Activated naive CD4-positive, alpha-beta T cell (primary cell): Measurements from ENCODE around the gene DDX42.
"Not testable (repeated sequence)": the region's sequence is repeated elsewhere in the genome, so short reads cannot be mapped to it uniquely, and the experiment has no call there.

Experiments used
- DNase-seq, 4 experiments: peaks; one replicate each; lab custom pipeline; 2025; lab: John Stamatoyannopoulos, UW

Gene DDX42

GRCh38 chr17:63840591-63841349 lies 66.8 kb downstream of the DDX42 start:
- DNase-seq, result no peak

GRCh38 chr17:63841350-63842172 lies 67.6 kb downstream of the DDX42 start:
- no peak for DNase-seq

DNA sequence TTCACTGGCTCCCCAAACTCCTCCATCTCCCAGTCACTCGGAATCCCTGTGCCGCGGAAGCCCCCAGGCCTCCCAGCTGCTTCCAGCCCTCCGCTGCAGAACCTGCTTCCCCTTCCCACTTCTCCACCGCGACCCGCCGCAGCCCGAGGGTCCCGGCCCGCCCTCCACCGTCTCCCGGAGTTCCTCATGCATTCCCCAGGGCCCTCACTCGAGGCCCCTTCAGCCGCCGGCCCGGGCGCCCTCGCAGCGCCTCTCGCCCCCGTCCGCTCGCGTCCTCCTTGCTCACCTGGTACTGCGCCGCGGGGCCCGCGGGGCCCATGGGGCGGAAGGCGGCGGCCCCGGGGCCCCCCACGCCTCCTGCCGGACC lies 68.2 kb downstream of the DDX42 start:
- DNase-seq, result no peak

DNA sequence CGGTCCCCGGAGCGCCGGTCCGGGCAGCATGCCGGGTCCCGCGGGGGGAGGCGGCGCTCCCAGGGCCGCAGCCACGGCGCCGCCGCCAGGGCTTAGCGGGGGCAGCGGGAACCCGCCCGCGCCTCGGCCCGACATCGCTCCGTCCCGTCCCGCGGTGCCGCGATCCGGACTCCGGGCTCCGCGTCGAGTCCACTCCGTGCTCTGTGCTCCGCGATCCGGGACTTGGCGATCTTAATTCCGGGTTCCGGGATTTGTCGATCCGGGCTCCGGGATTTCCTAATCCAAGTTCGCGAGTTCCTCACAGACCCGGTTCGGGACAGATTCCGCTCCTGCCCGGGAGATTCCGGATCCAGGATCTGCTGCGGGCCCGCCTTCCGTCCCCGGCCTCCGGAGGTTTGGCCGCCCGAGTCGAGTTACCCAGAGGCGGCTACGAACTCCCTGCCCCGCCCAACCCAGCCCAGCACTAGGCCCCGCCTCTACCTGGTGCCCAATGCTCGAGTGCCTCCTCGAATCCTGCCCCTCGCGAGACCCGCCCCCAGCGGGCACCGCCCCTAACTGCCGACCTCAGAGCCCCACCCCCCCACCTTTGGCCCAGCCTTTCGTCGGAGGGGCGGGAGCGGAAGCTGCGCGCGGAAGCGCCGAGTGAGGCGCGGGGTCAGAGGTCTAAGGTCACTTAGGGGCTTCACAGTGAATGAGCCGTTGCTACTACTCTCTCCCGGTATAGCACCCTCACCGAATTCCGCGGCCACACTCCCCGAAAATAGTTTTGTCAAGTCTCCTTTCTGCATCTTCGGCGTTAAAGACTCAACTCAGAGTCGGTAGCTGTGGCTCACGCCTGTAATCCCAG lies 68.8 kb downstream of the DDX42 start, which contains the start of gene SMARCD2:
SMARCD2 (minus strand) TSS at position 146 of the 847 bp plus-strand sequence; CDS start at position 135, 11 bp downstream.
- DNase-seq, result peak; percentile 95 to 99 (median 96)

DNA sequence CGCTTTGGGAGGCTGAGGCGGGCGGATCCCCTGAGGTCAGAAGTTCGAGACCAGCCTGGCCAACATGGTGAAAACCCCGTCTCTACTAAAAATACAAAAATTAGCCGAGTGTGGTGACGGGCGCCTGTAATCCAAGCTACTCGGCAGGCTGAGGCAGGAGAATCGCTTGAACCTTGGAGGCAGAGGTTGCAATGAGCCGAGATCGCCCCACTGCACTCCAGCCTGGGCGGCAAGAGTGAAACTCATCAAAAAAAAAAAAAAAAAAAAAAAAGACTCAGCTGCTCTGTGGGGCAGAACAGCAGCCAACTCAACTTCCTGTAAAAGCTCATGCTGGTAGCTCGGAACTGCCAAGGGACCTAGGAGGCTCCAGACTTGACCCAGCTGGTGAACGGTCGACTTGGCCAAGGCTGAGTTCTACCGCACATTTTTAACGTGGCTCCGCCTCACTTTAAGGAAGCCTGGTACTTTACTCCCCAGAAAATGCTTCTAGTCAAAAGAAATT lies 69.5 kb downstream of the DDX42 start:
- peak in 1 of 4 experiments; percentile 29 for DNase-seq

DNA sequence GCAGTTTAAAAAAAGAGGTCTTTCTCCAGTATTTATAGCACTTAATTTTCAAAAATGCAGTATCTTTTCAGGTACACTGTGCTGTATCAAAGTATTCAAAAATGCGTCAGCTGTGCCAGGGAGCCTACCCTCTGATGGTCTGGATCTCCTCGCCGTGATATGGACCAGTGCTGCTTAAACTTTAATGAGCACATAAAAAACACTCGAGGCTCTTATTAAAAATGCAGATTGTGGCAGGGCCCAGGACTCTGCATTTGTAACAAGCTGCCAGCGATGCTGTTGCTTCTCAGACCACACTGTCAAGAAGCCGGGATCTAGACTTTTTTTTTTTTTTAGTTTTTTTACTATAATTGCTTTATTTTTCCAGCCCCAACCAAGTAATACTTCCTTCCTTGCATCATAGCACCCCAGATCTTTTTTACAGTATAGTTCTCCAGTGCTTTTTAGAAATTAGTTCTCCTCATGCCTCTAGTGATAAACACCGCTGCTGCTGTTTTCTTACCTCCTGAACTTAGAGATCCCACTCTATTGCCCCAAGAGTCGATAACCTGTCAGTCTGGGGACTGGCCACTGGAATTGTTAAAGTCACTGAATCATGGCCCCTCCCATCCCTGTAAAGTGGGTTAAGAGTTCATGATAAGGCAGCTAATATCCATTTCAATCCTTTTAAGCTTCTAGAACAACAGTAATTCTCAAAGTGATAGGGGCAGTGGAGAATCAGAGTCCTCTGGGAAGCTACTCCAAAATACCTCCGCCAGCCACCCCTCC lies 70.1 kb downstream of the DDX42 start:
- no peak for DNase-seq

GRCh38 chr17:63845509-63845908 lies 71.5 kb downstream of the DDX42 start:
- no peak for DNase-seq

DNA sequence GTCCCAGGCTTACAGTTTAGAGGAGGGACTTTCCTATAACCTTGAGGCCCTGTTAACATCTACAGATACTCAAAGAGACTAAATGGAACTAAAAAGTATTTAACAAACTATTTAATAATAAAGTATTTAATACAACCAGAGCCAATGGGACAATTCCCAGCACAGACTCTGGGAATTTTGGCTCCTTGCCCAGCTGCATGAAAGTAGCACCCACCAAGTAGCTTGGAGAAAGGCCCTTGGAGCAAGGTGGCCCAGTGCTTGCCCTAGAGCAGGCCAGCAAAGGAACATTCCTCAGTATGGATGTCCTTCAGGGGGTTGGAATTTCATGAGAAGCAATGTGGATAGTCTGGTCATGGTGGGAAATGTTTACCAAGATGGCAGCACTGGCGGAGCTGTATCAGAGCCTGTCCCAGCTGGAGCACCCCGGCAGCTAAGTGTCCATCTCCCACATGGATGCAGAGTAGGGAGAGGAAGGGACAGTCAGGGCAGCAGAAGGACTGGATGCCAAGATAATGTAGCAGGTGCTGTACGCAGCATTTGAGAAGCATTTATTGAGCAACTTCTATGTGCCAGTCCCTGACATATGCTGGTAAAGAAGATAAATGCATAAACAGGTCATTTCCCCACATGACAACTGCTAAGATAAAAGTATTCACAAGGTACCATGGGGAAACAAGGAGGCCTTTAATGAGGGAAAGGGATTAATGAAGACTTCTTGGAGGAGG lies 73.7 kb downstream of the DDX42 start:
- DNase-seq, result no peak

DNA sequence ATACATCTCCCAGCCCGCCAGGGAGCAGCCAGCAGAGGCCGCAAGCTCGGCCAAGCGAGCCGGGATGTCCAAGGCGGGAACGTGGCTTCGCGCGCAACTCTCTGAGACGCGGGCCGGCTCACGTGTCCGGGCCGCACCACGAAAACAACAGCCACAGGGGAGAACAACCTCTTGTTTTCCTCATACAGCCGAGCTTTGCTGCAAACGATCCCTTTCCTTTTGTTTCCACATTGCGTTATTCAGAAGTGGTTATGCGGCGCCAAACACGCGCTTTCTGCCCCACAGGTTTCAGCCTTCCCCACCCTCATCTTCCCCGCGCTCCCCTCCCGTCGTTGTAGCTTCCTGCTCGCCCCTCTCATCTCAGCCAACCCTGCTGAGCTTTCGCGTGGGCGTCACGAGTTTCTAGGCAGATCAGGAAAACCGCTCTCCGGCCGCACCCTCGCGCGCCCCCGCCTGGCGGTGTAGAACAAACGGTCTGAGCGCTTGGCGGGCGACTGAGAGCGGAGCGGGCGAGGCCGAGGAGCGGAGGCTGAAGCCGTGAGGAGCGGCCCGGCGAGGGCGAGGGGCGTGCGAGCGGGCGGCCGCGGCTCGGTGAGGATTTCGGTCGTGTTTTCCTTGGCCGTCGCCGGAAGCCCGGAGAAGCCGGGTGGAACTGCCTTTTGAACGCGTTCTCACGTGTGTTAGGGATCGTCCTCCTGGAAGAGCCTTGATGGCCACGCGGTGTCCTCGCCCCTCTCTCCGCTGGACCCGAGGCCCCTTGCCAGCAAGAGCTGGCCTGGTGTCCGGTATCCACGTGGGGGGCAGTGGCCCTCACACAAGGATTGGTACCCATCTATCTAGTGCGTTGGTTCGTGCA lies 75.1 kb downstream of the DDX42 start:
- peak; percentile 92 to 94 (median 92) for DNase-seq

- no peak for DNase-seq
Measured at GRCh38 chr17:63850401-63850800, 76.4 kb downstream of the DDX42 start.

DNA sequence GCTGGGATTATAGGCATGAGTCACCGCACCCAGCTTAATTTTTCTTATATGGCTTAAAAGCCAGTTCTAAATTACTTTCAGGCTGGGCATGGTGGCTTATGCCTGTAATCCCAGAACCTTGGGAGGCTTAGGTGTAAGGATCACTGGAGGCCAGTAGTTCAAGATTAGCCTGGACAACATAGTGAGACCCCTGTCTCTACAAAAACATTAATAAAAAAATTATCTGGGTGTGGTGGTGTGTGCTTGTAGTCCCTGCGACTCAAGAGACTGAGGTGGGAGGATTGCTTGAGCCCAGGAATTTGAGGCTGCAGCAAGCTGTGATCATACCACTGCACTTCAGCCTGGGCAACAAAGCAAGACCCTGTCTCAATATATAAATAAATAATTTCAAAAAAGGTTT lies 79.3 kb downstream of the DDX42 start:
- DNase-seq, result no peak

- DNase-seq, result no peak
Measured at GRCh38 chr17:63854709-63855108, 80.7 kb downstream of the DDX42 start.

DNA sequence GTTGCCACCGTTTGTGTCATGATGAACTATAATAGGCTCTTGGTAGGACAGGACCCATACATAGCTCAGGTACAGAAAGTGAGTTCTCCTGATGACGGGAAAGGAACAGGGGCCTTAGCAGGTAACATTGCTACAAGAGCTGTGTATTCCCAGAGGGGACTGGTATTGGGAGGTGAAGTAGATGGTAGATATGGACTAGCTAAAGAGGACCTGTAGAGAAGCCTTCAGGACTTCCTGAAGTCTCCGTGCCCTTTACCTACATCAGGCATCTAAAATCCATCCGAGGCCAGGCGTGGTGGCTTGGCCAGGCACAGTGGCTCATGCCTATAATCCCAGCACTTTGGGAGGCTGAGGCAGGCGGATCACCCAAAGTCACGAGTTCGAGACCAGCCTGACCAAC lies 81.2 kb downstream of the DDX42 start:
- DNase-seq, result no peak

- not testable (repeated sequence) for DNase-seq
Measured at GRCh38 chr17:63856425-63856824, 82.5 kb downstream of the DDX42 start.

DNA sequence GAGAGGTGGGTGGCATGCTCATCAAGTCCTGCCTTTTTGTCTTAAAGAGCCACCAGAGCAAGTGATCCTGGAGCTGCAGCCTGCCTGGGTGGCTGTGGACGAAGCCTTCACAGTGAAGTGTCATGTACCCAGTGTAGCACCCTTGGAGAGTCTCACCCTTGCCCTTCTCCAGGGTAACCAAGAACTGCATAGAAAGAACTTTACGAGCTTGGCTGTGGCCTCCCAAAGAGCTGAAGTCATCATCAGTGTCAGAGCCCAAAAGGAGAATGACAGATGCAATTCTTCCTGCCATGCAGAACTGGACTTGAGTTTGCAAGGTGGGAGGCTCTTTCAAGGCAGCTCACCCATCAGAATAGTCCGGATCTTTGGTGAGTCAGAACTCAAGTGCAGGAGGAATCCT lies 85.3 kb downstream of the DDX42 start:
- DNase-seq, result no peak

GRCh38 chr17:63866625-63867024 lies 92.7 kb downstream of the DDX42 start:
- not testable (repeated sequence) for DNase-seq
